Measurements from ENCODE around the gene FAM50A. TPM values are rescaled to one million over a fixed set of nuclear protein-coding genes. Genes with fewer than 3 reads are reported as not detected.

The FAM50A gene
- total RNA-seq, 2 donors from 2014 or later, result 52.8 to 63.4 TPM

DNA sequence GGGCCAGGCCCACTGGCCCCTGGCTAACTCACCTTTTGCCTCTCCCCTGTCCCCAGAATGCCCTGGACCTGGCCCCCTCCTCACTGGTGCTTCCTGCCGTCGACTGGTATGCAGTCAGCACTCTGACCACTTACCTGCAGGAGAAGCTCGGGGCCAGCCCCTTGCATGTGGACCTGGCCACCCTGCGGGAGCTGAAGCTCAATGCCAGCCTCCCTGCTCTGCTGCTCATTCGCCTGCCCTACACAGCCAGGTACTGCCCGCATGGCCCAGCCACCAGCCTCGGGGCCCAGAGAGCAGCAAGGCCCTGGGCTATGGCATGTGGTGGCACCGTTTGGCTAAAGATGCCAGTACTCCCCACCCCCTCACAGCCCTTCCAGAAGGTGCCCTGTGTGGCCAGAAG, 11.7 kb upstream of the FAM50A start:
- Histone ChIP-seq H3K4me3 (no peak overlapping the region), H3K27me3 (replicated peaks; ENCODE audit: insufficient read depth) (no peaks in the 10 kb centered on the region), H3K36me3 (no peaks in the 10 kb centered on the region), H3K9me3 (no peaks in the 10 kb centered on the region), H3K27ac (no peak overlapping the region), H3K4me1 (ENCODE audit: control insufficient read depth in 1 of 2, low read depth in 2 of 2) (peaks cover 5 to 21% of the 10 kb centered on the region in 2 donors)
- no peak for TF ChIP-seq CTCF (IDR thresholded peaks at IDR 0.05)
- no peak for ATAC-seq (ENCODE audit: insufficient number of reproducible peaks, low FRiP score, low read depth)
- DNase-seq (ENCODE audit: low spot score), result no peak

DNA sequence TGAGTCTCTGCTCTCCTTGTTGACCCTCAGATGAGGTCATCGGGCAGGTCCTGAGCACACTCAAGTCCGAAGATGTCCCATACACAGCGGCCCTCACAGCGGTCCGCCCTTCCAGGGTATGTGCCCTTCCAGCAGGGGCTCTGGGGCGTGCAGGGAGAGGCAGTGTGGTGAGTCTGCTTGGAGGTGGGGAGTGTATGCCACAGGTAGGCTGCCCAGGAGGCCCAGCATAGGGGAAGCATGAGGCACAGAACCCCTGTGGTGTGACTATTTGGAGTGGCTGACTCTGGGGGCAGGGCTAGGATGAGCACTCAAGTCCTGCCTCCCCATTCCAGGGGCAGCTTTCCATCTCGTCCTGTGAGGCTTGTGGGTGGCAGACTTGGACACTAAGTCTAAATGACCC, 10.3 kb upstream of the FAM50A start:
- Histone ChIP-seq H3K27ac (no peak overlapping the region), H3K9me3 (no peaks in the 10 kb centered on the region), H3K27me3 (replicated peaks; ENCODE audit: insufficient read depth) (no peaks in the 10 kb centered on the region), H3K4me1 (ENCODE audit: control insufficient read depth in 1 of 2, low read depth in 2 of 2) (peaks cover 5 to 18% of the 10 kb centered on the region in 2 donors), H3K4me3 (no peak overlapping the region), H3K36me3 (no peaks in the 10 kb centered on the region)
- ATAC-seq (ENCODE audit: insufficient number of reproducible peaks, low FRiP score, low read depth), result no peak
- no peak for TF ChIP-seq CTCF (IDR thresholded peaks at IDR 0.05)
- no peak for DNase-seq (ENCODE audit: low spot score)

DNA sequence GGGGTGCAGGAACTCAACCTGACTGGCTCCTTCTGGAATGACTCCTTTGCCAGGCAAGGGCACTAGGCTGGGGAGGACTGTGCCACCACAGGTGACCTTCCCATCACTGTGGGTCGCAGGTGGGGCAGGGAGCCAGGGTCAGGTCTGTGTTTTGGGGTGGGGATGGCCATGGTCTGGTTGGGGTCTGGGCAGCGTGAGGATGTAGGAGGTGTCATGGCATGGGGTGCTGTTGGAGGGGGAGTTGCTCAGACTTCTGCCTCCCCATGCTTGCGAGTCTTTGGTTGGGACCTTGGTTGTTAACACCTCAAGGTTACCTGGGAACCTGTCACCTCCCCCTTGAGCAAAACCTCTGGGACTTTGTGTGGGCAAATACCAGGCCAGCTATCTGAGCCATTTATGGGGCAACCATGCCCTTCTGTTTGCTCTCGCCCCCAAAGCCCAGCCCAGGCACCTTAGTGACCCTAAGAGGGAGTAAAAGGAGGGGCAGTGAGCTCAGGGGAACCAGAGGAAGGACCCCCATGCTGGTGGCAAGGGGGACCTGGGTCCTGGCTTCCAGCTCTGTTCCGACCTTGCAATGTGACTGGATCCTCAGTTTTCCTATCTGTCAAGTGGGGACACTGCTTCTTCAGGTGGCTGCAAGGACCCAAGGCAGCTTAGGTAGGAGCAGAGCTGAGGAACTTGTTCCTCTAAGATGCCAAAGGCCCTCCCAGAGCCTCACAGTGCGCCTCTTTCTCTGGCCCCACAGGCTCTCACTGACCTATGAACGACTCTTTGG, 9.4 kb upstream of the FAM50A start:
- Histone ChIP-seq H3K27me3 (replicated peaks; ENCODE audit: insufficient read depth) (no peaks in the 10 kb centered on the region), H3K9me3 (no peaks in the 10 kb centered on the region), H3K4me3 (no peak overlapping the region), H3K4me1 (ENCODE audit: control insufficient read depth in 1 of 2, low read depth in 2 of 2) (peaks cover 3 to 20% of the 10 kb centered on the region in 2 donors), H3K36me3 (no peaks in the 10 kb centered on the region), H3K27ac (no peak overlapping the region)
- DNase-seq (ENCODE audit: low spot score) (no peak), ATAC-seq (ENCODE audit: insufficient number of reproducible peaks, low FRiP score, low read depth) (no peak)
- no peak for TF ChIP-seq CTCF (IDR thresholded peaks at IDR 0.05)

GRCh38 chrX:154435171-154435733, 8.7 kb upstream of the FAM50A start:
- DNase-seq (ENCODE audit: low spot score) (no peak), ATAC-seq (ENCODE audit: insufficient number of reproducible peaks, low FRiP score, low read depth) (no peak)
- H3K4me3 ChIP-seq, result no peak overlapping the region
- H3K9me3 ChIP-seq, result no peaks in the 10 kb centered on the region
- H3K27ac ChIP-seq, result no peak overlapping the region
- no peaks in the 10 kb centered on the region for H3K27me3 ChIP-seq (replicated peaks; ENCODE audit: insufficient read depth)
- no peak for TF ChIP-seq CTCF (IDR thresholded peaks at IDR 0.05)
- H3K36me3 ChIP-seq, result no peaks in the 10 kb centered on the region
- peaks cover 0 to 14% of the 10 kb centered on the region in 2 donors for H3K4me1 ChIP-seq (ENCODE audit: control insufficient read depth in 1 of 2, low read depth in 2 of 2)

GRCh38 chrX:154436374-154436982, 7.5 kb upstream of the FAM50A start:
- Histone ChIP-seq H3K36me3 (no peaks in the 10 kb centered on the region), H3K9me3 (no peaks in the 10 kb centered on the region), H3K27ac (peak overlapping the region; percentile 71 to 72), H3K4me3 (peak overlapping the region; percentile 78), H3K27me3 (replicated peaks; ENCODE audit: insufficient read depth) (no peaks in the 10 kb centered on the region), H3K4me1 (ENCODE audit: control insufficient read depth in 1 of 2, low read depth in 2 of 2) (peaks cover 0 to 13% of the 10 kb centered on the region in 2 donors)
- DNase-seq (ENCODE audit: low spot score) (no peak), ATAC-seq (ENCODE audit: insufficient number of reproducible peaks, low FRiP score, low read depth) (no peak)
- TF ChIP-seq CTCF (IDR thresholded peaks at IDR 0.05), result no peak

All from thoracic aorta (tissue), 2 donors.